SK-N-SH treated with all-trans-retinoic acid at 6 μM for 48 hours (cell line): ENCODE results near the gene PSMC2.

ENCODE experiments used
- ATAC-seq: fragments of 200-7000 bp; cut with Tn5 transposase; 3 replicates; pipeline ENCODE4 v1.9.1; 2020; ENCODE audit warnings: mild to moderate bottlenecking, moderate library complexity
- BACH2 ChIP-seq: fragments of 250-450 bp; sonication (Bioruptor Pico); IDR thresholded peaks from 2 replicates; pipeline ENCODE4 v1.9.0; 2021; ENCODE audit warnings: mild to moderate bottlenecking, borderline replicate concordance
- CSDC2 ChIP-seq: fragments of 250-450 bp; sonication (Bioruptor Pico); IDR thresholded peaks from 2 replicates; pipeline ENCODE4 v1.5.0; 2020; ENCODE audit warnings: mild to moderate bottlenecking, moderate library complexity
- ESRRG ChIP-seq: fragments of 250-450 bp; sonication (Bioruptor Pico); IDR thresholded peaks from 2 replicates; pipeline ENCODE4 v1.6.1; 2021; ENCODE audit warnings: mild to moderate bottlenecking
- ISL1 ChIP-seq: fragments of 250-450 bp; sonication (Bioruptor Pico); IDR thresholded peaks from 2 replicates; pipeline ENCODE4 v2.1.2; 2022; ENCODE audit warnings: mild to moderate bottlenecking, moderate library complexity
- OSR1 ChIP-seq: fragments of 250-450 bp; sonication (Bioruptor Pico); IDR thresholded peaks from 2 replicates; pipeline ENCODE4 v1.8.0; 2022; ENCODE audit warnings: moderate library complexity, mild to moderate bottlenecking, inconsistent platforms
- PPARA ChIP-seq: fragments of 250-450 bp; sonication (Bioruptor Pico); IDR thresholded peaks from 2 replicates; pipeline ENCODE4 v1.5.0; 2020; ENCODE audit warnings: mild to moderate bottlenecking, borderline replicate concordance
- RARB ChIP-seq: fragments of 250-450 bp; sonication (Bioruptor Pico); IDR thresholded peaks from 2 replicates; pipeline ENCODE4 v1.8.0; 2021; ENCODE audit warnings: mild to moderate bottlenecking, moderate library complexity
- TCF4 ChIP-seq: fragments of 250-450 bp; sonication (Bioruptor Pico); IDR thresholded peaks from 2 replicates; pipeline ENCODE4 v1.8.0; 2021; ENCODE audit warnings: mild to moderate bottlenecking, moderate library complexity, borderline replicate concordance
- TOX ChIP-seq: fragments of 250-450 bp; sonication (Bioruptor Pico); IDR thresholded peaks from 2 replicates; pipeline ENCODE4 v1.8.0; 2021; ENCODE audit warnings: mild to moderate bottlenecking, moderate library complexity, borderline replicate concordance
- TSHZ2 ChIP-seq: fragments of 250-450 bp; sonication (Bioruptor Pico); IDR thresholded peaks from 2 replicates; pipeline ENCODE4 v1.5.0; 2020; ENCODE audit warnings: mild to moderate bottlenecking, moderate library complexity
- ZC3H10 ChIP-seq: fragments of 250-450 bp; sonication (Bioruptor Pico); IDR thresholded peaks from 2 replicates; pipeline ENCODE4 v1.5.1; 2021; ENCODE audit warnings: mild to moderate bottlenecking, moderate library complexity
- ZFP30 ChIP-seq: fragments of 450-650 bp; formaldehyde crosslinking; IDR thresholded peaks from 2 replicates; pipeline ENCODE4 v1.5.0; 2022; ENCODE audit warnings: mild to moderate bottlenecking, moderate library complexity
- ZNF565 ChIP-seq: fragments of 450-650 bp; formaldehyde crosslinking; conservative IDR thresholded peaks from 2 replicates; pipeline ENCODE4 v1.5.0; 2020; ENCODE audit warnings: low read depth, mild to moderate bottlenecking, moderate library complexity
- ZNF70 ChIP-seq: fragments of 450-650 bp; formaldehyde crosslinking; IDR thresholded peaks from 2 replicates; pipeline ENCODE4 v1.5.0; 2020; ENCODE audit warnings: mild to moderate bottlenecking, moderate library complexity
- TF ChIP-seq, protein P1 (sequence below): fragments of 250-450 bp; sonication (Bioruptor Pico); IDR thresholded peaks from 2 replicates; pipeline ENCODE4 v1.5.1; 2020; ENCODE audit warnings: low read depth, mild to moderate bottlenecking, moderate library complexity

PSMC2 gene

GRCh38 chr7:103373866-103374643, 26.6 kb downstream of the PSMC2 start (continued):
- TF ChIP-seq TSHZ2 (CRISPR knock-in tag) (no peak), ZC3H10 (CRISPR knock-in tag) (no peak), ZFP30 (CRISPR knock-in tag) (no peak), BACH2 (CRISPR knock-in tag) (no peak), TOX (CRISPR knock-in tag) (no peak), CSDC2 (CRISPR knock-in tag) (no peak), OSR1 (CRISPR knock-in tag) (no peak), TCF4 (CRISPR knock-in tag) (no peak)

DNA sequence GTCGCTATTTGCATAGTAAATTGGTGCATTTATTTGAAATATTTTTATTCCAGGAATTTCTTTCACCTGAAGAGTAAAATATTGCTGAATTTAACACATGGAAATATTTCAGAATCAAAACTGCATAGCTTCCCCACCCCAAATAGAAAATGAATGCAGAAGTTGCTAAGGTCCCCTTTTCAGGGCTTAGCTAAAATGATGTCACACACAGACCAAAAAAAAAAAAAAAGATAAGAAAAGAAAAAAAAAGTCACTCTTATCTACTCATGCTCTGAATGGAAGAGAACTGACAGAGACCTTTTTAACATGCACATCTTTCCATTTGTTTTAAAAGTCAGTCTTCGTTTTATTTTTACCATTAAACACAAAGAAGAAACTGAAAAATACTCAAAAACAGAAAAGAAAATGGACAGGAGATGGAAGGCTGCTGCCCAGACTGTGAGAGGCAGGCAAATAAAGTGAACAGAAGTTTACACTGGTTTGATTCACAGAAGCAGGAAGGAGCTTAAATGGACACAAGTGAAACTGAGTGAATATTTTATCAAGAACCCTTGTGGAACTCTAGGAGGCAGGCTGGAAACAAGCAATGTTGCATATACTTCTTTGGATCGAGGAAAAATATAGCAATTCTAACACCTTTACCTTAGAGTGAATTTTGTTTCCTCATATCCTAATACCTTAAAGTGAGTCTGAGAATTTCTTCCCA, 32.0 kb downstream of the PSMC2 start:
- ATAC-seq = peak; percentile 52
- TF ChIP-seq ZNF70 = 0 out of 2 replicates have a peak, but pooled peaks have one; percentile 31
- no peak for TF ChIP-seq RARB (CRISPR knock-in tag)

DNA sequence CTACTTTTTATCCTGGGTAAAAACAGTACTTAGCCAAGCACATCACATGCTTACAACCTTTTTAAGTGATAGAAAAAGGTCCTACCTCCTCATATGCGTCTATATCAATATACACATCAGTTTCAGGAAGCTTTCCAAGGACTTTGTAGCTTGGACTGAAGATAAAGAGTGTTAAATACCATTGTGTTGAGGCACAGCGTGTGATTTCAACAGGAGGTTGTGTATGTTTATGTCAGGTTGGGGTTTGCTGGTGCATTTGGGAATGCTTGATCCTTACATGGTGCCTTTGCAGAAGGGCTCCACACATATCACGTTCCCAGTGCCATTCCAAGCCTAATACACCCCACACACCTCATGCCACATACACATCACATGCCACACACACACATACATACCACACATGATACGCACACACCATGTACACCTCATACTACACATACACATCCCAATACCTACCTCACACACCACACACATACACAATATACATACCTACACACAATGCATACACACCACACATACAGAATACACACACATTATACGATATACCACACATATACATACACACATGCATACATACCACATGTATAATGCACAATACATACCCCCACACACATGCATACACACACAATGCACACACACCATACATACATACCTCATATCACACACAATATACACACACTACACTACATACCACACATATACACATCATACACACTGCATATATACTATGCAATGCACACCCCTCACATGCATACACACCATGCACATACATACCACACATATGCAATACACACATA, 33.1 kb downstream of the PSMC2 start:
- no peak for ATAC-seq
- no peak for TF ChIP-seq ZFP30 (CRISPR knock-in tag)
- no peak for TF ChIP-seq PPARA
- TF ChIP-seq, protein P1, sequence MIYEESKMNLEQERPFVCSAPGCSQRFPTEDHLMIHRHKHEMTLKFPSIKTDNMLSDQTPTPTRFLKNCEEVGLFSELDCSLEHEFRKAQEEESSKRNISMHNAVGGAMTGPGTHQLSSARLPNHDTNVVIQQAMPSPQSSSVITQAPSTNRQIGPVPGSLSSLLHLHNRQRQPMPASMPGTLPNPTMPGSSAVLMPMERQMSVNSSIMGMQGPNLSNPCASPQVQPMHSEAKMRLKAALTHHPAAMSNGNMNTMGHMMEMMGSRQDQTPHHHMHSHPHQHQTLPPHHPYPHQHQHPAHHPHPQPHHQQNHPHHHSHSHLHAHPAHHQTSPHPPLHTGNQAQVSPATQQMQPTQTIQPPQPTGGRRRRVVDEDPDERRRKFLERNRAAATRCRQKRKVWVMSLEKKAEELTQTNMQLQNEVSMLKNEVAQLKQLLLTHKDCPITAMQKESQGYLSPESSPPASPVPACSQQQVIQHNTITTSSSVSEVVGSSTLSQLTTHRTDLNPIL = no peak
- TF ChIP-seq, all 23 proteins: peak for 0

- no peak for ATAC-seq
- TF ChIP-seq ESRRG (CRISPR knock-in tag) (no peak), ZFP30 (CRISPR knock-in tag) (no peak), ZNF565 (CRISPR knock-in tag) (no peak), TOX (CRISPR knock-in tag) (no peak), OSR1 (CRISPR knock-in tag) (no peak), ISL1 (no peak)
Measured at GRCh38 chr7:103381280-103382031, 34.0 kb downstream of the PSMC2 start.

DNA sequence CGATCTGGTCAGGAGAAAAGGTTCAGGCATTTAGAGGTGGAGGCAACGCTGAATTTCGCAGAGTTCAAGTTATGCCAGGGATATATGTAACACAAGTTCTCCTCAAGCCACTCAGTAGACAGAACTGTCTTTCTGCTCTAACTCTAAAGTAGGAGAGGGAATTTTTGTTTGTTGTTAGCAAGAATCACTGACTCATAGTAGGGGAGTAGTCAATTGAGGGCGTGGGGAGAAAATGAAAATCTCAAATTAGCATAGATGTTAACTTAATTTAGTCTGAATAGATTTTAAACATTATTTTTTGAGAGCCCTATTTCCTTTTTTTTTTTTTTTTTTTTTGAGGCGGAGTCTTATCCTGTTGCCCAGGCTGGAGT, 34.6 kb downstream of the PSMC2 start:
- no peak for ATAC-seq
- TF ChIP-seq TSHZ2 (CRISPR knock-in tag) = no peak
